GM12878 (cell line): Measurements from ENCODE around the gene PCDHGA6. TPM values are rescaled to one million over a fixed set of nuclear protein-coding genes. Genes with fewer than 3 reads are reported as not detected.

Experiments
- ATAC-seq: fragments of 200-7000 bp; cut with Tn5 transposase; 3 replicates; pipeline ENCODE4 v1.9.1; 2020; ENCODE audit warnings: mild to moderate bottlenecking, moderate library complexity
- BruUV-seq: library from RNA; stranded (reverse); fragments of 400-500 nt; replicated peaks from 2 replicates; lab custom pipeline; 2021; lab: Mats Ljungman, UMichigan
- CTCF ChIA-PET: fragments of 300-600 bp; sonication (Branson Sonifier 250); formaldehyde crosslinking; extraction: SDS; loops from one replicate; lab custom pipeline; 2021; ENCODE audit warnings: inconsistent platforms; lab: Yijun Ruan, JAX
- POLR2A ChIA-PET: fragments of 350-600 bp; formaldehyde crosslinking; extraction: SDS; loops from one replicate; lab custom pipeline; 2021; ENCODE audit warnings: inconsistent platforms; lab: Charles Lee
- RAD21 ChIA-PET: fragments of 300-600 bp; sonication (Branson Sonifier 250); formaldehyde crosslinking; loops from one replicate; lab custom pipeline; 2023; ENCODE audit warnings: antibody characterized with exemption; ENCODE audit not compliant: unreplicated experiment; lab: Charles Lee
- SMC1A ChIA-PET: fragments of 300-600 bp; sonication (Branson Sonifier 250); formaldehyde crosslinking; loops from one replicate; lab custom pipeline; 2023; ENCODE audit not compliant: unreplicated experiment, uncharacterized antibody; lab: Charles Lee
- DNase-seq: peaks from one replicate; pipeline ENCODE4 v3.0.0-alpha.2; 2011; ENCODE audit warnings: low read depth, low spot score
- FAIRE-seq: peaks from 3 replicates; lab custom pipeline; 2011; peaks lifted over from hg19 to GRCh38; lab: Jason Lieb, UNC
- H2AFZ ChIP-seq: 2 replicates; pipeline ENCODE4 v1.6.0; 2011; ENCODE audit warnings: low read depth, low read length, control low read depth; ENCODE audit not compliant: control insufficient read depth
- H3K27ac ChIP-seq: 2 replicates; pipeline ENCODE4 v1.5.1; 2011; ENCODE audit warnings: control low read depth; ENCODE audit not compliant: control insufficient read depth, insufficient read depth
- H3K27me3 ChIP-seq, 2 experiments: replicated peaks in 1 of 2; 2 replicates each; pipeline versions ENCODE4 v1.6.0 to v1.6.1; 2011; ENCODE audit warnings: low read length in 1 of 2; ENCODE audit not compliant: control insufficient read depth in 2 of 2, insufficient read depth in 2 of 2
- H3K36me3 ChIP-seq, 2 experiments: 2 replicates each; pipeline ENCODE4 v1.5.1; 2011; ENCODE audit warnings: low read length in 1 of 2; ENCODE audit not compliant: control insufficient read depth in 2 of 2, insufficient read depth in 2 of 2
- H3K4me1 ChIP-seq: 2 replicates; pipeline ENCODE4 v1.6.1; 2011; ENCODE audit warnings: mild to moderate bottlenecking, low read length, moderate library complexity, mixed read lengths; ENCODE audit not compliant: control insufficient read depth, insufficient read depth
- H3K4me2 ChIP-seq: 2 replicates; pipeline ENCODE4 v1.6.0; 2011; ENCODE audit warnings: control low read depth; ENCODE audit not compliant: control insufficient read depth, insufficient read depth
- H3K4me3 ChIP-seq: fragments of 200-600 bp; sonication (generic); 2 replicates; pipeline ENCODE4 v1.5.1; 2016
- H3K79me2 ChIP-seq: 2 replicates; pipeline ENCODE4 v1.6.0; 2011; ENCODE audit warnings: low read length; ENCODE audit not compliant: control insufficient read depth, insufficient read depth
- H3K9ac ChIP-seq: 2 replicates; pipeline ENCODE4 v1.8.0; 2011; ENCODE audit warnings: low read length, control low read depth, mixed read lengths; ENCODE audit not compliant: control insufficient read depth, insufficient read depth
- H3K9me3 ChIP-seq: replicated peaks from 3 replicates; pipeline ENCODE4 v1.5.1; 2011; ENCODE audit warnings: mild to moderate bottlenecking, low read length; ENCODE audit not compliant: control insufficient read depth, insufficient read depth
- H4K20me1 ChIP-seq: 2 replicates; pipeline ENCODE4 v1.6.0; 2011; ENCODE audit not compliant: control insufficient read depth, insufficient read depth
- CBFB ChIP-seq: IDR thresholded peaks from 2 replicates; pipeline ENCODE4 v1.6.1; 2016; ENCODE audit warnings: antibody characterized with exemption, low read depth
- CTCF ChIP-seq, 3 experiments: IDR thresholded peaks in 2 of 3; conservative IDR thresholded peaks in 1 of 3; 2 replicates each; pipeline ENCODE4 v1.5.1; 2011; ENCODE audit warnings: low read depth in 3 of 3, low read length in 3 of 3, mild to moderate bottlenecking in 3 of 3, control low read depth in 2 of 3, moderate library complexity in 2 of 3, inconsistent platforms in 1 of 3, mixed read lengths in 1 of 3; ENCODE audit not compliant: control insufficient read depth in 2 of 3, insufficient read depth in 1 of 3; ENCODE audit errors: extremely low read depth in 1 of 3
- PKNOX1 ChIP-seq: fragments of 450-650 bp; IDR thresholded peaks from 2 replicates; pipeline ENCODE4 v1.6.1; 2016; ENCODE audit warnings: mild to moderate bottlenecking
- RAD21 ChIP-seq: IDR thresholded peaks from 2 replicates; pipeline ENCODE4 v1.6.1; 2011; ENCODE audit warnings: mild to moderate bottlenecking, low read depth, low read length, moderate library complexity; ENCODE audit not compliant: insufficient read depth
- RELA ChIP-seq: fragments of 450-650 bp; IDR thresholded peaks from 2 replicates; pipeline ENCODE4 v1.8.0; 2014; ENCODE audit warnings: borderline replicate concordance; ENCODE audit not compliant: partially characterized antibody
- SRF ChIP-seq, 2 experiments: IDR thresholded peaks; 2 replicates each; pipeline ENCODE4 v1.6.1; 2011; ENCODE audit warnings: low read depth in 2 of 2, low read length in 2 of 2, mild to moderate bottlenecking in 1 of 2, moderate library complexity in 1 of 2
- STAT1 ChIP-seq: fragments of 450-650 bp; conservative IDR thresholded peaks from 2 replicates; pipeline ENCODE4 v1.6.1; 2014; ENCODE audit warnings: antibody characterized with exemption, mild to moderate bottlenecking
- WGBS: methylation state at CpG from one replicate; pipeline ENCODE4 v1.1.6; 2016; ENCODE audit warnings: low lambda C conversion rate; ENCODE audit not compliant: insufficient replicate concordance, insufficient coverage; ENCODE audit errors: missing lambda C conversion rate; 5-methylcytosine and 5-hydroxymethylcytosine counted together
- in situ Hi-C: fragments of 300-500 bp; cut with MboI; formaldehyde crosslinking; loops from 9 replicates; pipeline ENCODE4 v1.14.3; 2018; ENCODE audit warnings: mixed read lengths
- intact Hi-C: fragments of 100-400 bp; cut with micrococcal nuclease; formaldehyde crosslinking; loops from one replicate; pipeline ENCODE4 v1.14.2; 2022; ENCODE audit not compliant: unreplicated experiment
- polyA plus RNA-seq, 11 experiments: library from polyadenylated mRNA; depleted of rRNA in 4 of 11; unstranded in 6 of 11; stranded (reverse) in 5 of 11; fragments of >200 nt; fragmentation: Nextera tagmentation in 4 of 11; fragmentation: Illumina TruSeq in 1 of 11; extraction: Ambion mirVana in 4 of 11; extraction: Trizol in 1 of 11; gene quantifications; 1 replicate in 1 of 11; 2 replicates in 10 of 11; pipeline versions ENCODE4 v1.2.1 to v1.2.3, GENCODE V29; 2011 to 2016; ENCODE audit warnings: inconsistent platforms in 2 of 11, missing spikeins in 2 of 11, low read depth in 1 of 11
- total RNA-seq, 4 experiments: library from RNA; depleted of rRNA in 3 of 4; stranded (reverse); fragments of >200 nt in 3 of 4; fragmentation: Illumina TruSeq in 1 of 4; extraction: Trizol in 1 of 4; gene quantifications; 2 replicates each; pipeline versions ENCODE4 v1.2.1 to v1.2.3, GENCODE V29; 2013 to 2021

The PCDHGA6 gene
- total and polyA plus RNA-seq, 10 of the 15 experiments (the other 5 are each of a cell fraction or from before 2014, with no cell fraction given): 0.04 to 0.60 (median 0.15) TPM; not detected in 3

GRCh38 chr5:141354900-141355469, 18.7 kb upstream of the PCDHGA6 start, which contains the start of gene PCDHGA4:
TSS of gene PCDHGA4 (plus strand) at chr5:141355021. CDS start at chr5:141355108, 87 bp downstream.
- 65% methylated on average over 29 of the region's 29 CpGs for WGBS
- RAD21 ChIA-PET: interaction anchor here (1.4 kb wide), 1 partner anchor 58 kb away, joined by 5 read pairs; the partner anchor contains the start of gene PCDHGA10
- POLR2A ChIA-PET: no interaction called here
- ATAC-seq (no peak), FAIRE-seq (no peak), DNase-seq (no peak)
- intact Hi-C loops: no loop called here
- Histone ChIP-seq H3K4me1 (no peaks in the 10 kb centered on the region), H3K79me2 (no peaks in the 10 kb centered on the region), H3K9me3 (peaks cover under 1% of the 10 kb centered on the region; the same call in 2 of the 3 replicates), H3K27me3 (no peaks in the 10 kb centered on the region), H2AFZ (no peak within 1 kb of the TSS), H4K20me1 (no peaks in the 10 kb centered on the region), H3K9ac (no peak within 1 kb of the TSS), H3K4me3 (no peak within 1 kb of the TSS), H3K36me3 (no peaks in the 10 kb centered on the region), H3K27ac (no peak within 1 kb of the TSS), H3K4me2 (no peak within 1 kb of the TSS)
- TF ChIP-seq RELA (no peak), SRF (IDR thresholded peaks at IDR 0.05; ENCODE audit: low read depth in 2 of 2, low read length in 2 of 2) (no peak), PKNOX1 (no peak), CBFB (no peak), RAD21 (peak; percentile 14; the same call in 1 of the 2 replicates), CTCF (IDR thresholded peaks at IDR 0.05 in 2 of 3, conservative IDR thresholded peaks at IDR 0.05 in 1 of 3; ENCODE audit: control insufficient read depth in 2 of 3, extremely low read depth in 1 of 3, insufficient read depth in 1 of 3, low read depth in 3 of 3, low read length in 3 of 3) (peak; percentile 15 to 28 (median 19); a peak in 3 of 6 replicates), STAT1 (no peak)
- BruUV-seq: no TSS peak
- CTCF ChIA-PET: interaction anchor here (1.3 to 1.6 kb wide), 4 partner anchors 9 to 209 kb away, joined by 3 to 6 read pairs (median 4); partner anchors contain the start of gene PCDHGB3
- in situ Hi-C loops: no loop called here
- SMC1A ChIA-PET: no interaction called here
